ENCODE results near the gene BRIP1.
"Not testable (repeated sequence)": the region's sequence is repeated elsewhere in the genome, so short reads cannot be mapped to it uniquely, and the experiment has no call there.

The BRIP1 gene

DNA sequence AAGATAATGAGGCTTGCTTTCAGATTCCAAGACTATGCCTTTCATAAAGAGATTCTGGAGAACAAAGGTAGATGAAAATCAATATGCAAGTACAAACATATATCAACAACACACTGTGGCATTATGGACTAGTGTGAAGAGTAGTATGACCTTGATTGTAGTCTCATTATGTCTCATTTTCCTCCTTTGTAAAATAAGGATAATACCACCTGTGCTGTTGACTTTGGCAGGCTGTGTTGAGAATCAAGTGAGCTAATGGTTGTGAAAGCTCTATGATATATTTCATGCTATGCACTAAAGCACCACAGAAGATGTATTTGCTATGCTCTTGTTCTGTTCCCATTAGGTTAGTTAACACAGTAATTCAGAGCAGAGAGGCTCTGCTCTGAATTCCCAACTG, 193.8 kb downstream of the BRIP1 start:
- no peak for DNase-seq (ENCODE audit: low read depth in 2 of 2)
- TF ChIP-seq, protein P1, sequence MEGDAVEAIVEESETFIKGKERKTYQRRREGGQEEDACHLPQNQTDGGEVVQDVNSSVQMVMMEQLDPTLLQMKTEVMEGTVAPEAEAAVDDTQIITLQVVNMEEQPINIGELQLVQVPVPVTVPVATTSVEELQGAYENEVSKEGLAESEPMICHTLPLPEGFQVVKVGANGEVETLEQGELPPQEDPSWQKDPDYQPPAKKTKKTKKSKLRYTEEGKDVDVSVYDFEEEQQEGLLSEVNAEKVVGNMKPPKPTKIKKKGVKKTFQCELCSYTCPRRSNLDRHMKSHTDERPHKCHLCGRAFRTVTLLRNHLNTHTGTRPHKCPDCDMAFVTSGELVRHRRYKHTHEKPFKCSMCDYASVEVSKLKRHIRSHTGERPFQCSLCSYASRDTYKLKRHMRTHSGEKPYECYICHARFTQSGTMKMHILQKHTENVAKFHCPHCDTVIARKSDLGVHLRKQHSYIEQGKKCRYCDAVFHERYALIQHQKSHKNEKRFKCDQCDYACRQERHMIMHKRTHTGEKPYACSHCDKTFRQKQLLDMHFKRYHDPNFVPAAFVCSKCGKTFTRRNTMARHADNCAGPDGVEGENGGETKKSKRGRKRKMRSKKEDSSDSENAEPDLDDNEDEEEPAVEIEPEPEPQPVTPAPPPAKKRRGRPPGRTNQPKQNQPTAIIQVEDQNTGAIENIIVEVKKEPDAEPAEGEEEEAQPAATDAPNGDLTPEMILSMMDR (IDR thresholded peaks at IDR 0.05; ENCODE audit: low read depth, low read length), result no peak
- no peak overlapping the region for H3K4me3 ChIP-seq (replicated peaks in 1 of 2; ENCODE audit: low read depth in 2 of 2, low read length in 2 of 2)

DNA sequence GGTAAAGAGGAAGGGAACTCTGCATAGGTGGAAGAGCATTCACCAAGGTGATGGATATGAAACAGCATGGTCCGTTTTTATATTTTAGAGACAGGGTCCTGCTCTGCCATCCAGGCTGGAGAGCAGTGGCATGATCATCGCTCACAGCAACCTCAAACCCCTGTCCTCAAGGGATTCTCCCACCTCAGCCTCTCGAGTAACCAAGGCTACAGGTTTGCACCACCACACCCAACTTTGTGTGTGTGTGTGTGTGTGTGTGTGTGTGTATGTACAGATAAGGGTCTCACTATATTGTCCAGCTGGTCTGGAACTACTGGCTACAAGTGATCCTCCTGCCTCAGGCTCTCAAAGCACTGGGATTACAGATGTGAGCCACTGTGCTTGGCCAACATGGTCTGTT, 194.8 kb downstream of the BRIP1 start:
- H3K4me3 ChIP-seq (replicated peaks in 1 of 2; ENCODE audit: low read depth in 2 of 2, low read length in 2 of 2), result no peak overlapping the region
- TF ChIP-seq, protein P1 (IDR thresholded peaks at IDR 0.05; ENCODE audit: low read depth, low read length), result no peak
- DNase-seq (ENCODE audit: low read depth in 2 of 2), result no peak

DNA sequence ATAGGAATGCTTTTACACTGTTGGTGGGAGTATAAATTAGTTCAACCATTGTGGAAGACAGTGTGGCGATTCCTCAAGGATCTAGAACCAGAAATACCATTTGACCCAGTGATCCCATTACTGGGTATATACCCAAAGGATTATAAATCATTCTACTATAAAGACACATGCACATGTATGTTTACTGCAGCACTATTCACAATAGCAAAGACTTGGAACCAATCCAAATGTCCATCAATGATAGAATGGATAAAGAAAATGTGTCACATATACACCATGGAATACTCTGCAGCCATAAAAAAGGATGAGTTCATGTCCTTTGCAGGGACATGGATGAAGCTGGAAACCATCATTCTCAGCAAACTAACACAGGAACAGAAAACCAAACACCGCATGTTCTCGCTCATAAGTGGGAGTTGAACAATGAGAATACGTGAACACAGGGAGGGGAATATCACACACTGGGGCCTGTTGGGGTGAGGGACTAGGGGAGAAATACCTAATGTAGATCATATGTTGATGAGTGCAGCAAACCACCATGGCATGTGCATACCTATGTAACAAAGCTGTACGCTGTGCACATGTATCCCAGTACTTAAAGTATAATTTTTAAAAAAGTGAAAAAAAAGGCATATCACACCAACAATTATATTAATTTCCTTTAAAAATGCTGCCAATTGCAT, 196.8 kb downstream of the BRIP1 start:
- not testable (repeated sequence) for DNase-seq (ENCODE audit: low read depth in 2 of 2); H3K4me3 ChIP-seq (replicated peaks in 1 of 2; ENCODE audit: low read depth in 2 of 2, low read length in 2 of 2)

DNA sequence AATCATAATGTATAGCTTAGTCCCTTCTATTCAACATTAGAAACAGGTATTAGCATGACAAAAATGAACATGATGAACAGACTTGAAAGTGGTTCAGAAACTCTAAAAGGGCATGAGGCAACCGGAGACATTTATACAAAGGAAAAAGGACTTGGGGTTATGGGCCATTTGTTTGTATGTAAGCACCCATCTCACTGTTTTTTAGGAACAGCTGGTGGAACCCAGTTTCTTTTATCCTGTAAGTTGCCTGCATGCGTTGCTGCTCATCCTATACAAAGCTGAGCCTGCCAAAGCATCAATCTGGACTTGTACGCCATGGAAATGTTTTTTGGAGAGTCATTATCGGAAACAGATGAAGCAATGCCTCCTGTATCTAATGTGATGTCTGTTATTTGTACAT, 200.0 kb downstream of the BRIP1 start:
- TF ChIP-seq, protein P1 (IDR thresholded peaks at IDR 0.05; ENCODE audit: low read depth, low read length), result no peak
- no peak for DNase-seq (ENCODE audit: low read depth in 2 of 2)
- H3K4me3 ChIP-seq (replicated peaks in 1 of 2; ENCODE audit: low read depth in 2 of 2, low read length in 2 of 2), result no peak overlapping the region

DNA sequence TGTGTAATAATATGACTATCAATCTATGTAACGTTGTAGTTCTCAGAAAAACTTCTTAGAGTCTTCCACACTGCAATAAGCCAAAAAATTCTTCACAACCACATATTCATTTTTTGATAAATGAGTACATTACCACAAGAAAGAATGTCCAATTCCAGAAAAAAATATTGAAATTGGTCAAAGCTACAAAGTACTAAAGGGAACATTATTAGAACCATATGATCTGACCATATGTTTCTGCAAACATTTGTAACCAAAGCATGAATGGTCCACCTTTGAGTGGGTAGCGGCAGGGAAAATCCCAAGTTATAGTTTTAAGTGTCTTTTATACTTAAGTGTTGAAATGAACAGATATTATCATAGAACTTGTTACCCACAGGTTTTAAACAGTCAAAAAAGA, 200.6 kb downstream of the BRIP1 start:
- no peak for DNase-seq (ENCODE audit: low read depth in 2 of 2)
- no peak overlapping the region for H3K4me3 ChIP-seq (replicated peaks in 1 of 2; ENCODE audit: low read depth in 2 of 2, low read length in 2 of 2)
- TF ChIP-seq, protein P1 (IDR thresholded peaks at IDR 0.05; ENCODE audit: low read depth, low read length), result no peak

DNA sequence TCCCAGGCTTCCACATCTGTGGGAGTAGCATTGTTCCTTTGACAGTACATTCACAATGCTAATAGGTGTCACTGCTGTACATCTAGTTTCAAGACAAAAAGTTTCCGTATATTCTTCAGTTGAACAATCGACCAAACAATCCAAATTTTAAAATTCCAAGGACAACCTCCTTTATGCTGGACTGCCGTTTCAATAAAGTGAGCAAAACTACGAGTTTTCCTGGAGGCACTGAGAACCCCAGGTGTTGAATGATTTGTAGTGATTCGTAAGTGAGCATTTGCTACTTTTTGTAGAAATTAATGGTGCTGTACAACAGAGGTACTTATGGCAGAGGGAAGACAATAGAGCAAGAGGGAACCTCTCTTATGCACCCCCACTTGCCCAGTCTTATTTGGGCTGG, 201.1 kb downstream of the BRIP1 start:
- no peak for DNase-seq (ENCODE audit: low read depth in 2 of 2)
- TF ChIP-seq, protein P1 (IDR thresholded peaks at IDR 0.05; ENCODE audit: low read depth, low read length), result no peak
- H3K4me3 ChIP-seq (replicated peaks in 1 of 2; ENCODE audit: low read depth in 2 of 2, low read length in 2 of 2), result no peak overlapping the region

DNA sequence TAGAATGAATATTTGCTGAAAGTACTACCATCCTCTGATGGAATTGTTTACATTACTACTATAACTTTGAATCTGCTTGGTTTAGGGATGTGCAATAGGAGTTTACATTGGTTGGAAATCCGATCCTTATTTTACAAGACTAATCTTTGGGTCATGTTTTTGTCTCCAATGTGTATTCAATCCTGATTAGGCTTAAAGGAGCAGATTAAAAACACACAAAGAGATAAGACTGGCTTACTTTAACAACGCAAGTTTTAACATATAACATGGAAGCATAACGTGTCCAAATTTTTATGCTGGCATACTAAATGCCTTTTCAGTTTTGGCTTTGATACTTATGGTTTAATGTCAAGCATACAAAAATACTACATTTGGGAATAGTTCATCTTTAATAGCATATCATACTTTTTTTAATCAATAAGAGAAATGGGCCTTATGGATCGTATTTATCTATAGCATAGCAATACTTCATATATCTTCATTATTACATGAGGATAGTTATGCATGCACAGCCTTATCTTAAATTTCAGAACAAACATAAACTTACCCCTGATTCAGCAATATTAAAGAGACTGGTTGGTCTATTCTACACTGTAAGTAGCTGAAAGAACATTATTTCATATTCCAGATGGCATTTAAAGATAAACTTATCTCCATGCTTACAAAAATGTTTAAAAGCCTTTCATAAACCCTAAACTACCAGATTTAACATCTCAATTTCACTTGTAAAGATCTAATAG, 202.4 kb downstream of the BRIP1 start:
- no peak overlapping the region for H3K4me3 ChIP-seq (replicated peaks in 1 of 2; ENCODE audit: low read depth in 2 of 2, low read length in 2 of 2)
- TF ChIP-seq, protein P1 (IDR thresholded peaks at IDR 0.05; ENCODE audit: low read depth, low read length), result no peak
- DNase-seq (ENCODE audit: low read depth in 2 of 2), result no peak

Measured in cardiac fibroblast (primary cell).